Measurements from ENCODE around the gene FARP1.

- TF ChIP-seq CTCF (IDR thresholded peaks at IDR 0.05) (no peak), POLR2A (IDR thresholded peaks at IDR 0.05) (no peak)
These were observed 150.8 kb downstream of the FARP1 start for GRCh38 chr13:98293570-98294142.
